Measurements from ENCODE around the gene DCAF17. TPM values are rescaled to one million over a fixed set of nuclear protein-coding genes. Genes with fewer than 3 reads are reported as not detected.

The DCAF17 gene
- total RNA-seq, 1 experiment from 2014 or later, result 11.1 TPM

- TF ChIP-seq EZH2 (IDR thresholded peaks at IDR 0.05; ENCODE audit: low read length, unreplicated experiment) (no peak), EZH2phosphoT487 (IDR thresholded peaks at IDR 0.05; ENCODE audit: borderline replicate concordance, low read length) (no peak)
- TF ChIP-seq, protein P1, sequence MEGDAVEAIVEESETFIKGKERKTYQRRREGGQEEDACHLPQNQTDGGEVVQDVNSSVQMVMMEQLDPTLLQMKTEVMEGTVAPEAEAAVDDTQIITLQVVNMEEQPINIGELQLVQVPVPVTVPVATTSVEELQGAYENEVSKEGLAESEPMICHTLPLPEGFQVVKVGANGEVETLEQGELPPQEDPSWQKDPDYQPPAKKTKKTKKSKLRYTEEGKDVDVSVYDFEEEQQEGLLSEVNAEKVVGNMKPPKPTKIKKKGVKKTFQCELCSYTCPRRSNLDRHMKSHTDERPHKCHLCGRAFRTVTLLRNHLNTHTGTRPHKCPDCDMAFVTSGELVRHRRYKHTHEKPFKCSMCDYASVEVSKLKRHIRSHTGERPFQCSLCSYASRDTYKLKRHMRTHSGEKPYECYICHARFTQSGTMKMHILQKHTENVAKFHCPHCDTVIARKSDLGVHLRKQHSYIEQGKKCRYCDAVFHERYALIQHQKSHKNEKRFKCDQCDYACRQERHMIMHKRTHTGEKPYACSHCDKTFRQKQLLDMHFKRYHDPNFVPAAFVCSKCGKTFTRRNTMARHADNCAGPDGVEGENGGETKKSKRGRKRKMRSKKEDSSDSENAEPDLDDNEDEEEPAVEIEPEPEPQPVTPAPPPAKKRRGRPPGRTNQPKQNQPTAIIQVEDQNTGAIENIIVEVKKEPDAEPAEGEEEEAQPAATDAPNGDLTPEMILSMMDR (conservative IDR thresholded peaks at IDR 0.05; ENCODE audit: low read depth, low read length), result no peak
- H3K27ac ChIP-seq (ENCODE audit: low read length), result no peak overlapping the region
- no peaks in the 10 kb centered on the region for H3K9me2 ChIP-seq (replicated peaks; ENCODE audit: low read length)
- no peak overlapping the region for H3K9ac ChIP-seq (ENCODE audit: low read length)
- no peaks in the 10 kb centered on the region for H3K9me3 ChIP-seq (ENCODE audit: low read length)
- peaks cover 65% of the 10 kb centered on the region for H3K79me2 ChIP-seq (ENCODE audit: low read length)
- DNase-seq, result peak; percentile 60
- no peak; the same call in 1 of the 2 replicates for ATAC-seq
- BruUV-seq (replicated peaks), result no TSS peak
- H3K4me1 ChIP-seq (ENCODE audit: insufficient read depth, low read length), result peaks cover 38% of the 10 kb centered on the region
- ChIA-PET CTCF (no interaction called here), POLR2A (ENCODE audit: unreplicated experiment) (no interaction called here)
- H4K20me1 ChIP-seq (ENCODE audit: low read length), result no peaks in the 10 kb centered on the region
- H3K4me2 ChIP-seq (ENCODE audit: low read length), result peak overlapping the region; percentile 11; the same call in 1 of the 2 replicates
- intact Hi-C loops (cut with micrococcal nuclease), result no loop called here
- no peak overlapping the region for H3K4me3 ChIP-seq (ENCODE audit: low read length)
- 0 out of 2 replicates have a peak, but pooled peaks cover 5% of the 10 kb centered on the region for H3K36me3 ChIP-seq (ENCODE audit: low read depth, low read length)
- no peak overlapping the region for H2AFZ ChIP-seq (ENCODE audit: low read length)
- no peaks in the 10 kb centered on the region for H3K27me3 ChIP-seq (ENCODE audit: low read length)
- H3F3A ChIP-seq (ENCODE audit: low read length, unreplicated experiment), result no peaks in the 10 kb centered on the region
Measured at GRCh38 chr2:171410101-171410500, 23.9 kb upstream of the DCAF17 start.

- peak overlapping the region; percentile 11; the same call in 1 of the 2 replicates for H3K4me2 ChIP-seq (ENCODE audit: low read length)
- ATAC-seq, result peak; percentile 54
- H3K9ac ChIP-seq (ENCODE audit: low read length), result no peak overlapping the region
- peaks cover 60% of the 10 kb centered on the region for H3K79me2 ChIP-seq (ENCODE audit: low read length)
- no peak overlapping the region for H3K4me3 ChIP-seq (ENCODE audit: low read length)
- H2AFZ ChIP-seq (ENCODE audit: low read length), result no peak overlapping the region
- intact Hi-C loops (cut with micrococcal nuclease), result no loop called here
- ChIA-PET CTCF (no interaction called here), POLR2A (ENCODE audit: unreplicated experiment) (interaction anchor here (0.6 kb wide), 1 partner anchor 236 kb away, joined by 3 read pairs; no protein-coding TSS in a partner anchor)
- BruUV-seq (replicated peaks), result no TSS peak
- H3K4me1 ChIP-seq (ENCODE audit: insufficient read depth, low read length), result peaks cover 38% of the 10 kb centered on the region
- no peak overlapping the region for H3K27ac ChIP-seq (ENCODE audit: low read length)
- no peak for DNase-seq
- H3K36me3 ChIP-seq (ENCODE audit: low read depth, low read length), result 0 out of 2 replicates have a peak, but pooled peaks cover under 1% of the 10 kb centered on the region
- H3F3A ChIP-seq (ENCODE audit: low read length, unreplicated experiment), result no peaks in the 10 kb centered on the region
- no peaks in the 10 kb centered on the region for H3K9me3 ChIP-seq (ENCODE audit: low read length)
- no peaks in the 10 kb centered on the region for H3K27me3 ChIP-seq (ENCODE audit: low read length)
- H3K9me2 ChIP-seq (replicated peaks; ENCODE audit: low read length), result no peaks in the 10 kb centered on the region
- TF ChIP-seq EZH2phosphoT487 (IDR thresholded peaks at IDR 0.05; ENCODE audit: borderline replicate concordance, low read length), result no peak
- TF ChIP-seq EZH2 (IDR thresholded peaks at IDR 0.05; ENCODE audit: low read length, unreplicated experiment), result no peak
- H4K20me1 ChIP-seq (ENCODE audit: low read length), result no peaks in the 10 kb centered on the region
Measured at GRCh38 chr2:171410624-171411023, 23.4 kb upstream of the DCAF17 start.

- BruUV-seq (replicated peaks), result no TSS peak
- Histone ChIP-seq H4K20me1 (ENCODE audit: low read length) (no peaks in the 10 kb centered on the region), H3K9me2 (replicated peaks; ENCODE audit: low read length) (no peaks in the 10 kb centered on the region), H3K27me3 (ENCODE audit: low read length) (no peaks in the 10 kb centered on the region), H2AFZ (ENCODE audit: low read length) (no peak overlapping the region), H3K36me3 (ENCODE audit: low read depth, low read length) (no peaks in the 10 kb centered on the region), H3F3A (ENCODE audit: low read length, unreplicated experiment) (no peaks in the 10 kb centered on the region), H3K4me1 (ENCODE audit: insufficient read depth, low read length) (peaks cover 41% of the 10 kb centered on the region), H3K4me3 (ENCODE audit: low read length) (no peak overlapping the region), H3K9me3 (ENCODE audit: low read length) (no peaks in the 10 kb centered on the region), H3K79me2 (ENCODE audit: low read length) (peaks cover 56% of the 10 kb centered on the region), H3K4me2 (ENCODE audit: low read length) (no peak overlapping the region), H3K9ac (ENCODE audit: low read length) (no peak overlapping the region), H3K27ac (ENCODE audit: low read length) (no peak overlapping the region)
- intact Hi-C loops (cut with micrococcal nuclease), result no loop called here
- no peak for TF ChIP-seq EZH2 (IDR thresholded peaks at IDR 0.05; ENCODE audit: low read length, unreplicated experiment)
- TF ChIP-seq, protein P1 (conservative IDR thresholded peaks at IDR 0.05; ENCODE audit: low read depth, low read length), result no peak
- ATAC-seq (no peak), DNase-seq (no peak)
- ChIA-PET POLR2A (ENCODE audit: unreplicated experiment) (interaction anchor here (0.6 kb wide), 1 partner anchor 237 kb away, joined by 3 read pairs; no protein-coding TSS in a partner anchor), CTCF (no interaction called here)
Measured at GRCh38 chr2:171411214-171411613, 22.8 kb upstream of the DCAF17 start.

Measured in PC-3 (cell line).